Measurements from ENCODE around the gene PWWP2A.
"Not testable (repeated sequence)": the region's sequence is repeated elsewhere in the genome, so short reads cannot be mapped to it uniquely, and the experiment has no call there.

DNA sequence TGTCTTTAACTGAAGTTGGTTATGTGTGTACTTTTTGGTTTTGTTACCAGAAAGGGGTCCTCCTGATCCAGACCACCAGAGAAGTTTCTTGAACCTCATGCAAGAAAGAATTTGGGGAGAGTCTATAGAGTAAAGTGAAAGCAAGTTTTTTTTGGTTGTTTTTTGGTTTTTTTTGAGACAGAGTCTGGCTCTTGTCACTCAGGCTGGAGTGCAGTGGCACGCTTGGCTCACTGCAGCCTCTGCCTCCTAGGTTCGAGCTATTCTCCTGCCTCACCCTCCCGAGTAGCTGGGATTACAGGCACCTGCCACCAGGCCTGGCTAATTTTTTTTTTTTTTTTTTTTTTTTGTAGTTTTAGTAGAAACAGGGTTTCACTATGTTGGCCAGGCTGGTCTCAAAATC is 41.6 kb upstream of the PWWP2A start:
- not testable (repeated sequence) for TF ChIP-seq POLR2A, POLR2AphosphoS5 (IDR thresholded peaks at IDR 0.05)
- TF ChIP-seq, protein P1, sequence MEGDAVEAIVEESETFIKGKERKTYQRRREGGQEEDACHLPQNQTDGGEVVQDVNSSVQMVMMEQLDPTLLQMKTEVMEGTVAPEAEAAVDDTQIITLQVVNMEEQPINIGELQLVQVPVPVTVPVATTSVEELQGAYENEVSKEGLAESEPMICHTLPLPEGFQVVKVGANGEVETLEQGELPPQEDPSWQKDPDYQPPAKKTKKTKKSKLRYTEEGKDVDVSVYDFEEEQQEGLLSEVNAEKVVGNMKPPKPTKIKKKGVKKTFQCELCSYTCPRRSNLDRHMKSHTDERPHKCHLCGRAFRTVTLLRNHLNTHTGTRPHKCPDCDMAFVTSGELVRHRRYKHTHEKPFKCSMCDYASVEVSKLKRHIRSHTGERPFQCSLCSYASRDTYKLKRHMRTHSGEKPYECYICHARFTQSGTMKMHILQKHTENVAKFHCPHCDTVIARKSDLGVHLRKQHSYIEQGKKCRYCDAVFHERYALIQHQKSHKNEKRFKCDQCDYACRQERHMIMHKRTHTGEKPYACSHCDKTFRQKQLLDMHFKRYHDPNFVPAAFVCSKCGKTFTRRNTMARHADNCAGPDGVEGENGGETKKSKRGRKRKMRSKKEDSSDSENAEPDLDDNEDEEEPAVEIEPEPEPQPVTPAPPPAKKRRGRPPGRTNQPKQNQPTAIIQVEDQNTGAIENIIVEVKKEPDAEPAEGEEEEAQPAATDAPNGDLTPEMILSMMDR (IDR thresholded peaks at IDR 0.05): not testable (repeated sequence)
